Measurements from ENCODE around the gene MAPRE3.

DNA sequence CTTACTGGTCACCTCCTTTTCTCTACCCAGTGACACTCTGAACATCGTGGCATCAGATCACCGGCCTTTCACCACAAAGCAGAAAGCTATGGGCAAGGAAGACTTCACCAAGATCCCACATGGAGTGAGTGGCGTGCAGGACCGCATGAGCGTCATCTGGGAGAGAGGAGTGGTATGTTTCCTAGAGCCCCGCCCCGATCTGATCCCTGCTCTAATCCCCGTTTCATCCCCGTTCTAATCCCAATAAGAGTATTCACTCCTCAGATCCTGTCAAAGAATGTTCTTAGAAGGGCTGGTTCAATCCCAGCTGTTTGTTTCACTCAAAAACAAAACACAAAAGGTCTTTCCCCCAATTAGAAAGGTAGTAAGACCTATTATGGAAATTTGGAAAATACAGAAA is 30.4 kb upstream of the MAPRE3 start:
- TF ChIP-seq CTCF (IDR thresholded peaks at IDR 0.05 in 8 of 11, conservative IDR thresholded peaks at IDR 0.05 in 3 of 11) (no peak), POLR2AphosphoS5 (IDR thresholded peaks at IDR 0.05) (no peak)
